Neuron (in vitro differentiated cells): ENCODE measurements around the gene EPHA6.

Source experiments
- H2AFZ ChIP-seq: one replicate; pipeline ENCODE4 v1.6.1; 2013; ENCODE audit warnings: low read depth, mild to moderate bottlenecking, inconsistent platforms, low read length, moderate library complexity
- H3K27me3 ChIP-seq: one replicate; pipeline ENCODE4 v1.6.1; 2013; ENCODE audit warnings: low read length; ENCODE audit not compliant: insufficient read depth
- H3K36me3 ChIP-seq: one replicate; pipeline ENCODE4 v1.6.1; 2013; ENCODE audit warnings: low read length; ENCODE audit not compliant: insufficient read depth
- H3K4me1 ChIP-seq: one replicate; pipeline ENCODE4 v1.6.1; 2013; ENCODE audit warnings: low read length; ENCODE audit not compliant: insufficient read depth
- H3K4me3 ChIP-seq: 2 replicates; pipeline ENCODE4 v1.5.1; 2013; ENCODE audit warnings: mild to moderate bottlenecking, low read length, moderate library complexity
- H3K9me3 ChIP-seq: one replicate; pipeline ENCODE4 v1.6.1; 2013; ENCODE audit warnings: low read length

Gene EPHA6

GRCh38 chr3:97089621-97090020 is 275.2 kb downstream of the EPHA6 start:
- no peak overlapping the region for H3K4me3 ChIP-seq
- H2AFZ ChIP-seq, result no peak overlapping the region
- no peaks in the 10 kb centered on the region for H3K27me3 ChIP-seq
- no peaks in the 10 kb centered on the region for H3K36me3 ChIP-seq
- H3K9me3 ChIP-seq, result no peaks in the 10 kb centered on the region
- no peaks in the 10 kb centered on the region for H3K4me1 ChIP-seq

GRCh38 chr3:97102641-97103040 is 288.2 kb downstream of the EPHA6 start:
- no peak overlapping the region for H2AFZ ChIP-seq
- H3K27me3 ChIP-seq, result no peaks in the 10 kb centered on the region

GRCh38 chr3:97105989-97106651 is 291.7 kb downstream of the EPHA6 start:
- Histone ChIP-seq H2AFZ (no peak overlapping the region), H3K4me1 (no peaks in the 10 kb centered on the region), H3K4me3 (no peak overlapping the region), H3K36me3 (no peaks in the 10 kb centered on the region), H3K27me3 (no peaks in the 10 kb centered on the region), H3K9me3 (no peaks in the 10 kb centered on the region)

More at GRCh38 chr3:97102641-97103040, 288.2 kb downstream of the EPHA6 start:
- Histone ChIP-seq H3K4me3 (no peak overlapping the region), H3K9me3 (no peaks in the 10 kb centered on the region), H3K4me1 (no peaks in the 10 kb centered on the region), H3K36me3 (no peaks in the 10 kb centered on the region)

- Histone ChIP-seq H3K27me3 (no peaks in the 10 kb centered on the region), H3K9me3 (no peaks in the 10 kb centered on the region), H3K36me3 (no peaks in the 10 kb centered on the region), H2AFZ (no peak overlapping the region), H3K4me1 (no peaks in the 10 kb centered on the region), H3K4me3 (no peak overlapping the region)
Observed at GRCh38 chr3:97106652-97106989, 292.2 kb downstream of the EPHA6 start.

- Histone ChIP-seq H3K9me3 (no peaks in the 10 kb centered on the region), H3K4me1 (no peaks in the 10 kb centered on the region), H2AFZ (no peak overlapping the region), H3K27me3 (no peaks in the 10 kb centered on the region), H3K36me3 (no peaks in the 10 kb centered on the region), H3K4me3 (no peak overlapping the region)
Observed at GRCh38 chr3:97108136-97108535, 293.7 kb downstream of the EPHA6 start.

GRCh38 chr3:97111244-97111643 is 296.9 kb downstream of the EPHA6 start:
- Histone ChIP-seq H3K4me3 (no peak overlapping the region), H2AFZ (no peak overlapping the region), H3K27me3 (no peaks in the 10 kb centered on the region), H3K4me1 (no peaks in the 10 kb centered on the region), H3K9me3 (no peaks in the 10 kb centered on the region), H3K36me3 (no peaks in the 10 kb centered on the region)

GRCh38 chr3:97121386-97121785 is 307.0 kb downstream of the EPHA6 start:
- Histone ChIP-seq H3K9me3 (no peaks in the 10 kb centered on the region), H3K4me1 (no peaks in the 10 kb centered on the region), H3K36me3 (no peaks in the 10 kb centered on the region), H3K27me3 (no peaks in the 10 kb centered on the region), H2AFZ (no peak overlapping the region), H3K4me3 (no peak overlapping the region)

GRCh38 chr3:97125902-97126499 is 311.6 kb downstream of the EPHA6 start:
- Histone ChIP-seq H3K36me3 (no peaks in the 10 kb centered on the region), H3K9me3 (no peaks in the 10 kb centered on the region), H3K4me1 (no peaks in the 10 kb centered on the region), H2AFZ (no peak overlapping the region), H3K27me3 (no peaks in the 10 kb centered on the region), H3K4me3 (no peak overlapping the region)

GRCh38 chr3:97131476-97131875 is 317.1 kb downstream of the EPHA6 start:
- Histone ChIP-seq H3K36me3 (no peaks in the 10 kb centered on the region), H3K4me1 (no peaks in the 10 kb centered on the region), H3K4me3 (no peak overlapping the region), H3K27me3 (no peaks in the 10 kb centered on the region), H3K9me3 (no peaks in the 10 kb centered on the region), H2AFZ (no peak overlapping the region)

- Histone ChIP-seq H3K4me3 (no peak overlapping the region), H3K4me1 (no peaks in the 10 kb centered on the region), H3K36me3 (no peaks in the 10 kb centered on the region), H3K27me3 (no peaks in the 10 kb centered on the region), H3K9me3 (no peaks in the 10 kb centered on the region), H2AFZ (no peak overlapping the region)
Observed at GRCh38 chr3:97138914-97139541, 324.6 kb downstream of the EPHA6 start.

GRCh38 chr3:97148931-97149330 is 334.5 kb downstream of the EPHA6 start:
- H2AFZ ChIP-seq, result no peak overlapping the region
- no peaks in the 10 kb centered on the region for H3K36me3 ChIP-seq
- no peaks in the 10 kb centered on the region for H3K9me3 ChIP-seq
- no peaks in the 10 kb centered on the region for H3K27me3 ChIP-seq
- H3K4me3 ChIP-seq, result no peak overlapping the region
- H3K4me1 ChIP-seq, result peaks cover 4% of the 10 kb centered on the region

- Histone ChIP-seq H2AFZ (no peak overlapping the region), H3K9me3 (no peaks in the 10 kb centered on the region), H3K27me3 (no peaks in the 10 kb centered on the region), H3K36me3 (no peaks in the 10 kb centered on the region), H3K4me3 (no peak overlapping the region), H3K4me1 (no peaks in the 10 kb centered on the region)
Observed at GRCh38 chr3:97161169-97161568, 346.8 kb downstream of the EPHA6 start.

- no peaks in the 10 kb centered on the region for H3K9me3 ChIP-seq
Observed at GRCh38 chr3:97177242-97177641, 362.8 kb downstream of the EPHA6 start.

More at GRCh38 chr3:97177242-97177641, 362.8 kb downstream of the EPHA6 start:
- Histone ChIP-seq H3K27me3 (no peaks in the 10 kb centered on the region), H3K4me3 (no peak overlapping the region), H3K4me1 (peaks cover 3% of the 10 kb centered on the region), H3K36me3 (no peaks in the 10 kb centered on the region), H2AFZ (no peak overlapping the region)
